A375 (cell line): Measurements from ENCODE around the gene WDTC1. TPM values are rescaled to one million over a fixed set of nuclear protein-coding genes. Genes with fewer than 3 reads are reported as not detected.

Experiments used
- small RNA-seq: library from RNA; depleted of rRNA; stranded (forward); fragments of <200 nt; gene quantifications from one replicate; pipeline ENCODE3, GENCODE V24; 2014
- total RNA-seq: library from RNA; depleted of rRNA; stranded (reverse); fragments of >200 nt; shearing (Covaris generic); gene quantifications from 2 replicates; pipeline ENCODE4 v1.2.3, GENCODE V29; 2014; rRNA removed

Gene WDTC1, protein sequence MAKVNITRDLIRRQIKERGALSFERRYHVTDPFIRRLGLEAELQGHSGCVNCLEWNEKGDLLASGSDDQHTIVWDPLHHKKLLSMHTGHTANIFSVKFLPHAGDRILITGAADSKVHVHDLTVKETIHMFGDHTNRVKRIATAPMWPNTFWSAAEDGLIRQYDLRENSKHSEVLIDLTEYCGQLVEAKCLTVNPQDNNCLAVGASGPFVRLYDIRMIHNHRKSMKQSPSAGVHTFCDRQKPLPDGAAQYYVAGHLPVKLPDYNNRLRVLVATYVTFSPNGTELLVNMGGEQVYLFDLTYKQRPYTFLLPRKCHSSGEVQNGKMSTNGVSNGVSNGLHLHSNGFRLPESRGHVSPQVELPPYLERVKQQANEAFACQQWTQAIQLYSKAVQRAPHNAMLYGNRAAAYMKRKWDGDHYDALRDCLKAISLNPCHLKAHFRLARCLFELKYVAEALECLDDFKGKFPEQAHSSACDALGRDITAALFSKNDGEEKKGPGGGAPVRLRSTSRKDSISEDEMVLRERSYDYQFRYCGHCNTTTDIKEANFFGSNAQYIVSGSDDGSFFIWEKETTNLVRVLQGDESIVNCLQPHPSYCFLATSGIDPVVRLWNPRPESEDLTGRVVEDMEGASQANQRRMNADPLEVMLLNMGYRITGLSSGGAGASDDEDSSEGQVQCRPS
- 17.9 and 18.5 TPM in 2 replicates for total RNA-seq

DNA sequence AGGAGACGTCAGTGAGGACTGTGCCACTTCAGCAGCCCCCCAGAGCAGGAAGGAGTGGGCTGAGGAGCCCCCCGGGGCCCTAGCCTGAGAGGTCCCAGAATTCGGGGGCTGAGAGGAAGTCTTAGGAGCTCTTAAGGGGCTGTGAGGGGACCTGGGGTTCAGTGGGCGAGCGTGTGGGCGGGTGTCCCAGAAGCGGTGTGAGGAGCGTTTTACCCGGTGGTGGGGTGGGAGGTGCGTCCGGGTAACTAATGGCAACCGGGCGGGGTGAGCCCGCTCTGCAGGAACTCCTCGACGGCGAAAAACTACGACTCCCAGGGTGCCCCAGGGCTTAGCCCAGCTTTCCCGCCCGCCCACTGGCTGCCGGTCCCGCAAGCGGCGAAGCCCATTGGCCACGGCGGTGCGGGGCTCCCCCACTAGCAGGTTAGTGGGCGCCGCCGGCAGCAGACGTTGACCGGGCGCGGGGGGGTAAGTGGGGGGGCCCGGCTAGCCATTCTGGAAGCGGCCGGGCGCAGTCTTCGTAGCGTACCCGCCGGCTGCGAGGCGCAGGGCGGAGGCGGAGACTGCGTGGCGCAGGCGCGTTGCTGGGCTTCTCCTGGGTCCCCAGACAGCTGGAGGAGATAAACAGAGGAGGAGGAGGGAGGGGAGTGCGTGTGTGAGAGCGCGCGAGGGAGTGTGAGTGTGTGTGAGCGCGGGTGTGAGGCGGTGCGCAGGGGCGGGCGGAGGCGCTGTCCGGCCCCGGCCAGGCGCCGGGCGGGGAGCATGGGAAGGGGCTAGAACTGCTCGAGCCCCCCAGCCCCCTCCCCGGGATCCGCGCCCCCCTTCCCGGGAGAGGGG lies at the start of gene WDTC1:
Gene WDTC1 (plus strand): TSS at position 584 of the 834 bp plus-strand sequence. CDS start 26,423 bp downstream, outside the sequence.

DNA sequence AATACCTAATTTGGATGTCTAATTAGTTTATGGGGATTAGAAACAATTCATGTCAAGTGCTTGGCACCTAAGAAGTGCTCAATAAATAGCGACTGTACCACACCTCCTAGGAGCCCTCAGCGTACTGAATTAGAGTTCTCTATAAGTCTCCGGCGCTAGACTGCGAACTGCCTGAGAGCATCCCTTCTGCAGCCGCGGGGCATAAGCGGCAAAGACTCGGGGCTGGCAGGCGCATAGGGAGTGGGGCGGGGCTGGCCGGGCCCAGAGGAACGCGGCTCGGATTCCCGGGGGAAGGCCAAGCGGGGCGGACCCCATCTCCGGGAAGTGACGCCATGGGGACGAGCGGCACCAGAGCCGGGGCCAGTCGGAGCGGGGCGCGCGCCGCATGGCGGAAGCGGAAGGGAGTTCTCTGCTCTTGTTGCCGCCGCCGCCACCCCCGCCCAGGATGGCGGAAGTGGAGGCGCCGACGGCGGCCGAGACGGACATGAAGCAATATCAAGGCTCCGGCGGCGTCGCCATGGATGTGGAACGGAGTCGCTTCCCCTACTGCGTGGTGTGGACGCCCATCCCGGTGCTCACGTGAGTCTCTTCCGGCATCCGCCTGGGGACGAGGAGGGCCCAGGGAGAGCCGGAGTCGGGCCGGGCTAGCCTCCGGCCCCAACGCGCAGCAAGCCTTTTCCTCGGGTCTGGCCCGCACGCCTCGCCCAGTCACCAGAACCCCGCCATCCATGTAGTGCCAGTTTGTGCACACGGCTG lies 87.6 kb downstream of the WDTC1 start, which contains the start of gene TMEM222:
Gene TMEM222 (plus strand): TSS at position 351 of the 756 bp plus-strand sequence. CDS start 35 bp downstream, at position 386.

DNA sequence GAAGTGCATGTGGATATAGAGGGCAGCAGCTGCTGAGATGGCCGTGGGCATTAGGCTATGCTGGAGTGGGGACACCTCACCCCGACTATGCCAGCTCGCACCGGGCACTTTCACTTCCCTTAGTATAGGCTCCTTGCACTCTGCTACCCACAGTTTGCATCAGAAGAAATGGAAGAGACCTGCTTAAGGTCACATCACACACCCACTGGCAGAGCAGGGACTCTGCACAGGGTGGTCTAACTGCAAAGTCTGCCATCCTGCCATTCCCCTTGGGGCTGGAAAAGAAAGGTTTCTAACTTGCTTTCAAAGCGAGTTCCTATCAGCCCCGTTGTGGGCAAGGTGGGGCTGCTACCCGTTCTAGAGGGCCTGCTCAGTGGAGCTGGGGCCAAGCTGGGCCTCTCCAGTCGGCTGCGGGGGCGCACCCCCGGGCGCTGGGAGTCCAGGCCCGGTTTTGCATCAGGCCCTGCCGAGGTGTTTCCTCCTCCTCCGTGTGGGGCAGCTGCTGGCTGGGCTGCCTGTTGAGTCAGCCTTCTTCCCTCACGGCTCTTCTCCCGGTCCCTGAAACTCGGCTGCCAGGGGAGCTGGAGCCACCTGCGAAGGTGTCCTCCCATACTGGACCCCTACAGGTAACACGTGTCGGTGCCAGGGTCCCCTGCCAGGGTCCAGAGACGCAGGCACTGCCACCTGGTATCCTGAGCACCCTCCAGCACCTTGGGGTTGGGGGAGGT lies 107.3 kb downstream of the WDTC1 start, which contains the start of gene SYTL1:
Gene SYTL1 (plus strand): TSS at position 498 of the 728 bp plus-strand sequence. CDS start 3,313 bp downstream, outside the sequence.

Small RNAs within 50 kb of the gene (small RNA-seq; reads per million reads assigned to genes)
- not detected for gene RF00019
- not detected for gene RNU6-48P
- not detected for gene SNRPEP7

Other genes starting within 250 kb of the WDTC1 start
- 49.2 and 52.2 TPM in 2 replicates for gene TRNP1, start 240.9 kb upstream of the WDTC1 start, total RNA-seq
- 31.2 and 41.0 TPM in 2 replicates for gene TENT5B, start 221.8 kb upstream of the WDTC1 start, total RNA-seq
- gene SLC9A1, start 79.5 kb upstream of the WDTC1 start, total RNA-seq: 4.6 and 7.7 TPM in 2 replicates
- gene TMEM222, start 87.5 kb downstream of the WDTC1 start, total RNA-seq: 43.9 and 45.3 TPM in 2 replicates
- 3.1 and 4.5 TPM in 2 replicates for gene SYTL1, start 107.4 kb downstream of the WDTC1 start, total RNA-seq
- 22.8 and 26.2 TPM in 2 replicates for gene MAP3K6, start 132.3 kb downstream of the WDTC1 start, total RNA-seq
- gene FCN3, start 140.2 kb downstream of the WDTC1 start, total RNA-seq: not detected in 2 replicates
- gene CD164L2, start 148.7 kb downstream of the WDTC1 start, total RNA-seq: not detected in 2 replicates
- 7.2 and 9.1 TPM in 2 replicates for gene GPR3, start 158.0 kb downstream of the WDTC1 start, total RNA-seq